IMR-90 (cell line): ENCODE results near the gene TRDN. TPM values are rescaled to one million over a fixed set of nuclear protein-coding genes. Genes with fewer than 3 reads are reported as not detected.

ENCODE experiments used
- ATAC-seq: fragments of 200-7000 bp; cut with Tn5 transposase; 2 replicates; pipeline ENCODE4 v1.9.1; 2020; ENCODE audit warnings: low read depth, mild to moderate bottlenecking, moderate library complexity
- BruUV-seq: library from RNA; stranded (reverse); fragments of 400-500 nt; replicated peaks from 2 replicates; lab custom pipeline; 2021; lab: Mats Ljungman, UMichigan
- CTCF ChIA-PET: fragments of 300-600 bp; formaldehyde crosslinking; extraction: SDS; loops from one replicate; lab custom pipeline; 2021; ENCODE audit warnings: antibody characterized with exemption; lab: Yijun Ruan, JAX
- POLR2A ChIA-PET: fragments of 300-600 bp; sonication (Branson Sonifier 250); formaldehyde crosslinking; loops from one replicate; lab custom pipeline; 2022; ENCODE audit warnings: antibody characterized with exemption; ENCODE audit not compliant: unreplicated experiment; lab: Charles Lee
- DNase-seq: peaks from one replicate; pipeline ENCODE4 v3.0.0; 2013
- H2AFZ ChIP-seq: replicated peaks from 2 replicates; pipeline ENCODE3; 2013; ENCODE audit warnings: low read length, mild to moderate bottlenecking; ENCODE audit not compliant: poor library complexity
- H2AK5ac ChIP-seq: 2 replicates; pipeline ENCODE4 v1.6.1; 2013; ENCODE audit warnings: low read depth, low read length, inconsistent platforms
- H2AK9ac ChIP-seq: replicated peaks from 2 replicates; pipeline ENCODE3; 2013; ENCODE audit warnings: mild to moderate bottlenecking, low read depth, low read length, moderate library complexity; ENCODE audit not compliant: poor library complexity
- H2BK120ac ChIP-seq: 2 replicates; pipeline ENCODE4 v1.6.1; 2013; ENCODE audit warnings: low read depth, low read length, inconsistent platforms
- H2BK15ac ChIP-seq: 3 replicates; pipeline ENCODE4 v1.6.1; 2013; ENCODE audit warnings: low read depth, low read length, inconsistent platforms
- H2BK20ac ChIP-seq: 2 replicates; pipeline ENCODE4 v1.6.1; 2013; ENCODE audit warnings: low read depth, mild to moderate bottlenecking, inconsistent platforms, low read length, moderate library complexity
- H2BK5ac ChIP-seq: 2 replicates; pipeline ENCODE4 v1.6.1; 2013; ENCODE audit warnings: mild to moderate bottlenecking, low read depth, low read length, inconsistent platforms; ENCODE audit not compliant: poor library complexity, severe bottlenecking
- H3K14ac ChIP-seq: replicated peaks from 2 replicates; pipeline ENCODE4 v1.6.1; 2013; ENCODE audit warnings: low read depth, low read length, inconsistent platforms
- H3K18ac ChIP-seq: 2 replicates; pipeline ENCODE4 v1.6.1; 2013; ENCODE audit warnings: low read depth, low read length, control low read depth
- H3K23ac ChIP-seq: 2 replicates; pipeline ENCODE4 v1.6.1; 2013; ENCODE audit warnings: low read depth, low read length, inconsistent platforms
- H3K27ac ChIP-seq: 2 replicates; pipeline ENCODE4 v1.5.1; 2013; ENCODE audit warnings: mild to moderate bottlenecking, control low read depth, low read length; ENCODE audit not compliant: insufficient read depth
- H3K27me3 ChIP-seq: 2 replicates; pipeline ENCODE4 v1.6.1; 2013; ENCODE audit warnings: low read length; ENCODE audit not compliant: control insufficient read depth, insufficient read depth
- H3K36me3 ChIP-seq: 2 replicates; pipeline ENCODE4 v1.6.1; 2013; ENCODE audit warnings: low read length, mixed read lengths; ENCODE audit not compliant: control insufficient read depth, insufficient read depth
- H3K4ac ChIP-seq: 2 replicates; pipeline ENCODE4 v1.6.1; 2013; ENCODE audit warnings: low read depth, low read length, inconsistent platforms
- H3K4me1 ChIP-seq: 2 replicates; pipeline ENCODE4 v1.6.1; 2013; ENCODE audit warnings: low read length, mixed read lengths; ENCODE audit not compliant: control insufficient read depth, insufficient read depth
- H3K4me2 ChIP-seq: 2 replicates; pipeline ENCODE4 v1.6.1; 2013; ENCODE audit warnings: low read depth, mild to moderate bottlenecking, control low read depth, low read length, moderate library complexity
- H3K4me3 ChIP-seq: 2 replicates; pipeline ENCODE4 v1.5.1; 2013; ENCODE audit warnings: low read depth, mild to moderate bottlenecking, control low read depth, low read length, moderate library complexity; ENCODE audit not compliant: insufficient read depth
- H3K56ac ChIP-seq: 2 replicates; pipeline ENCODE4 v1.6.1; 2013; ENCODE audit warnings: low read length, inconsistent platforms; ENCODE audit not compliant: insufficient read depth; ENCODE audit errors: extremely low read depth
- H3K79me1 ChIP-seq, 2 experiments: 2 replicates each; pipeline ENCODE4 v1.6.1; 2013; ENCODE audit warnings: low read length in 2 of 2, inconsistent platforms in 1 of 2, low read depth in 1 of 2
- H3K9ac ChIP-seq: 2 replicates; pipeline ENCODE4 v1.6.1; 2013; ENCODE audit warnings: low read depth, low read length, control low read depth
- H3K9me1 ChIP-seq: 2 replicates; pipeline ENCODE4 v1.6.1; 2013; ENCODE audit warnings: low read length, inconsistent platforms; ENCODE audit not compliant: insufficient read depth
- H3K9me3 ChIP-seq: 2 replicates; pipeline ENCODE4 v1.6.1; 2013; ENCODE audit warnings: low read length; ENCODE audit not compliant: control insufficient read depth, insufficient read depth
- H4K20me1 ChIP-seq: 2 replicates; pipeline ENCODE4 v1.6.1; 2013; ENCODE audit warnings: low read length, inconsistent platforms; ENCODE audit not compliant: insufficient read depth
- H4K5ac ChIP-seq: 2 replicates; pipeline ENCODE4 v1.6.1; 2013; ENCODE audit warnings: mild to moderate bottlenecking, low read depth, low read length, control low read depth
- H4K8ac ChIP-seq, 2 experiments: 2 replicates each; pipeline ENCODE4 v1.6.1; 2013; ENCODE audit warnings: low read depth in 2 of 2, low read length in 2 of 2, control low read depth in 1 of 2, inconsistent platforms in 1 of 2
- H4K91ac ChIP-seq: 2 replicates; pipeline ENCODE4 v1.6.1; 2013; ENCODE audit warnings: low read depth, low read length, inconsistent platforms; ENCODE audit not compliant: insufficient read depth
- BHLHE40 ChIP-seq: fragments of 150-350 bp; IDR thresholded peaks from 2 replicates; pipeline ENCODE4 v1.6.1; 2016; ENCODE audit warnings: mild to moderate bottlenecking, low read depth, low read length
- CEBPB ChIP-seq: IDR thresholded peaks from 2 replicates; pipeline ENCODE4 v1.6.1; 2012; ENCODE audit warnings: low read depth, low read length, improper control_type of control experiment
- CTCF ChIP-seq: conservative IDR thresholded peaks from 2 replicates; pipeline ENCODE4 v1.5.1; 2012; ENCODE audit warnings: mild to moderate bottlenecking, low read depth, low read length, improper control_type of control experiment
- ELK1 ChIP-seq: fragments of 150-350 bp; IDR thresholded peaks from 2 replicates; pipeline ENCODE4 v1.6.1; 2016; ENCODE audit warnings: low read depth, mild to moderate bottlenecking, low read length, moderate library complexity, borderline replicate concordance
- FOS ChIP-seq: fragments of 150-350 bp; IDR thresholded peaks from 2 replicates; pipeline ENCODE4 v1.6.1; 2016; ENCODE audit warnings: low read depth, low read length
- MAFK ChIP-seq: IDR thresholded peaks from 2 replicates; pipeline ENCODE4 v1.6.1; 2012; ENCODE audit warnings: low read depth, low read length, improper control_type of control experiment
- MXI1 ChIP-seq: IDR thresholded peaks from 2 replicates; pipeline ENCODE4 v1.6.1; 2012; ENCODE audit warnings: low read depth, mild to moderate bottlenecking, low read length, moderate library complexity, borderline replicate concordance
- NFE2L2 ChIP-seq: fragments of 150-350 bp; IDR thresholded peaks from 2 replicates; pipeline ENCODE4 v1.6.1; 2016; ENCODE audit warnings: low read depth, mild to moderate bottlenecking, low read length
- POLR2A ChIP-seq: IDR thresholded peaks from 2 replicates; pipeline ENCODE4 v1.6.1; 2012; ENCODE audit warnings: mild to moderate bottlenecking, low read depth, low read length
- RAD21 ChIP-seq: IDR thresholded peaks from 2 replicates; pipeline ENCODE4 v1.6.1; 2012; ENCODE audit warnings: low read length, improper control_type of control experiment
- RCOR1 ChIP-seq: IDR thresholded peaks from 2 replicates; pipeline ENCODE4 v1.6.1; 2012; ENCODE audit warnings: mild to moderate bottlenecking, low read length, improper control_type of control experiment; ENCODE audit not compliant: insufficient replicate concordance
- RFX5 ChIP-seq: IDR thresholded peaks from 2 replicates; pipeline ENCODE4 v1.8.0; 2012; ENCODE audit warnings: low read depth, mild to moderate bottlenecking, low read length, moderate library complexity
- SMC3 ChIP-seq: fragments of 150-350 bp; IDR thresholded peaks from 2 replicates; pipeline ENCODE4 v1.6.1; 2016; ENCODE audit warnings: low read depth, mild to moderate bottlenecking, antibody characterized with exemption, low read length, moderate library complexity
- USF2 ChIP-seq: fragments of 150-350 bp; IDR thresholded peaks from 2 replicates; pipeline ENCODE4 v1.6.1; 2017; ENCODE audit warnings: mild to moderate bottlenecking, antibody characterized with exemption, low read length, low read depth
- WGBS, 2 experiments: methylation state at CpG; one replicate each; pipeline versions ENCODE4 v1.1.5 to v1.1.7; 2013; ENCODE audit warnings: missing lambda C conversion rate in 2 of 2; ENCODE audit not compliant: insufficient read length in 1 of 2; ENCODE audit errors: extremely low coverage in 2 of 2; 5-methylcytosine and 5-hydroxymethylcytosine counted together
- dilution Hi-C: fragments of 300-500 bp; cut with HindIII; formaldehyde crosslinking; loops from one replicate; pipeline ENCODE4 v1.14.3; 2018; ENCODE audit warnings: low sequenced_read_pairs; ENCODE audit not compliant: unreplicated experiment
- in situ Hi-C: fragments of 300-500 bp; cut with MboI; formaldehyde crosslinking; loops from 3 replicates; pipeline ENCODE4 v1.14.3; 2019; ENCODE audit warnings: low sequenced_read_pairs, inconsistent platforms, mixed read lengths
- intact Hi-C: fragments of 100-400 bp; cut with micrococcal nuclease; formaldehyde crosslinking; loops from 2 replicates; pipeline ENCODE4 v1.10.0; 2022
- polyA plus RNA-seq, 3 experiments: library from polyadenylated mRNA; depleted of rRNA; stranded (reverse); fragments of >200 nt; gene quantifications; 2 replicates each; pipeline ENCODE4 v1.2.3, GENCODE V29; 2012; ENCODE audit warnings: low replicate concordance in 1 of 3
- total RNA-seq: library from RNA; depleted of rRNA; stranded (reverse); fragments of >200 nt; gene quantifications from 2 replicates; pipeline ENCODE4 v1.2.3, GENCODE V29; 2012

Gene TRDN
- total and polyA plus RNA-seq, 2 of the 4 experiments (the other 2 are of a cell fraction): not detected

- Histone ChIP-seq H2AK5ac (no peak overlapping the region), H3K4me2 (no peak overlapping the region), H3K27ac (no peak overlapping the region), H3K23ac (no peak overlapping the region), H3K4me1 (no peaks in the 10 kb centered on the region), H2BK15ac (no peak overlapping the region), H3K9ac (no peak overlapping the region), H2AFZ (no peak overlapping the region), H3K36me3 (no peaks in the 10 kb centered on the region), H3K4me3 (no peak overlapping the region), H4K5ac (no peak overlapping the region), H3K27me3 (no peaks in the 10 kb centered on the region), H2BK5ac (no peak overlapping the region), H4K8ac (no peak overlapping the region), H3K9me3 (no peaks in the 10 kb centered on the region; the same call in 1 of the 2 replicates), H3K79me1 (no peaks in the 10 kb centered on the region), H3K14ac (no peak overlapping the region), H2BK120ac (no peak overlapping the region), H3K18ac (no peak overlapping the region), H2AK9ac (no peak overlapping the region), H4K20me1 (no peaks in the 10 kb centered on the region), H2BK20ac (no peak overlapping the region), H3K56ac (no peak overlapping the region), H4K91ac (no peak overlapping the region), H3K9me1 (no peaks in the 10 kb centered on the region), H3K4ac (no peak overlapping the region)
- ChIA-PET CTCF (no interaction called here), POLR2A (no interaction called here)
- no CpG with 5 or more reads among the region's 3 CpGs for WGBS, 2 experiments
- intact Hi-C loops (no loop called here), dilution Hi-C loops (no loop called here), in situ Hi-C loops (no loop called here)
- BruUV-seq: no TSS peak
- ATAC-seq (no peak), DNase-seq (no peak)
- TF ChIP-seq SMC3 (no peak), FOS (no peak), CTCF (no peak), BHLHE40 (no peak), POLR2A (no peak), ELK1 (no peak), MAFK (no peak), RFX5 (no peak), RAD21 (no peak), USF2 (no peak), MXI1 (no peak), CEBPB (no peak), RCOR1 (no peak), NFE2L2 (no peak)
These were observed 182.3 kb downstream of the TRDN start for GRCh38 chr6:123454448-123454847.
